ENCODE data around the gene REST. TPM values are rescaled to one million over a fixed set of nuclear protein-coding genes. Genes with fewer than 3 reads are reported as not detected.

REST gene
- total RNA-seq, 1 experiment from 2014 or later, result 98.1 TPM

- H3K9me3 ChIP-seq (ENCODE audit: control insufficient read depth, low read depth, low read length), result no peaks in the 10 kb centered on the region
- Mint-ChIP-seq H3K36me3 (ENCODE audit: insufficient read depth in 1 of 3, low read depth in 3 of 3) (peaks cover 10 to 16% (median 13%) of the 10 kb centered on the region in 3 experiments), H3K4me3 (peak overlapping the region; percentile 64 to 83), H3K9me3 (peaks cover 0 to 2% of the 10 kb centered on the region in 2 experiments; a peak in 2 of 5 replicates), H3K27me3 (ENCODE audit: low read depth) (peaks cover 39% of the 10 kb centered on the region), H3K4me1 (peaks cover 39 to 56% of the 10 kb centered on the region in 2 experiments), H3K27ac (peak overlapping the region; percentile 57 to 95 (median 93))
- peaks cover 14% of the 10 kb centered on the region; the same call in 1 of the 2 replicates for H3K79me2 ChIP-seq (ENCODE audit: insufficient read depth, low read length)
- no peak overlapping the region for H3K18ac ChIP-seq (ENCODE audit: insufficient read length, low read depth, low read length)
- H4K8ac ChIP-seq (replicated peaks; ENCODE audit: insufficient read length, low read depth, low read length), result no peak overlapping the region
- no peak overlapping the region for H3K14ac ChIP-seq (ENCODE audit: insufficient read depth, low read length)
- TF ChIP-seq, protein P1, sequence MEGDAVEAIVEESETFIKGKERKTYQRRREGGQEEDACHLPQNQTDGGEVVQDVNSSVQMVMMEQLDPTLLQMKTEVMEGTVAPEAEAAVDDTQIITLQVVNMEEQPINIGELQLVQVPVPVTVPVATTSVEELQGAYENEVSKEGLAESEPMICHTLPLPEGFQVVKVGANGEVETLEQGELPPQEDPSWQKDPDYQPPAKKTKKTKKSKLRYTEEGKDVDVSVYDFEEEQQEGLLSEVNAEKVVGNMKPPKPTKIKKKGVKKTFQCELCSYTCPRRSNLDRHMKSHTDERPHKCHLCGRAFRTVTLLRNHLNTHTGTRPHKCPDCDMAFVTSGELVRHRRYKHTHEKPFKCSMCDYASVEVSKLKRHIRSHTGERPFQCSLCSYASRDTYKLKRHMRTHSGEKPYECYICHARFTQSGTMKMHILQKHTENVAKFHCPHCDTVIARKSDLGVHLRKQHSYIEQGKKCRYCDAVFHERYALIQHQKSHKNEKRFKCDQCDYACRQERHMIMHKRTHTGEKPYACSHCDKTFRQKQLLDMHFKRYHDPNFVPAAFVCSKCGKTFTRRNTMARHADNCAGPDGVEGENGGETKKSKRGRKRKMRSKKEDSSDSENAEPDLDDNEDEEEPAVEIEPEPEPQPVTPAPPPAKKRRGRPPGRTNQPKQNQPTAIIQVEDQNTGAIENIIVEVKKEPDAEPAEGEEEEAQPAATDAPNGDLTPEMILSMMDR (conservative IDR thresholded peaks at IDR 0.05), result no peak
- H3K4ac ChIP-seq (ENCODE audit: low read depth, low read length), result no peak overlapping the region
- H3K4me2 ChIP-seq (ENCODE audit: insufficient read depth, insufficient read length, low read length), result peak overlapping the region; percentile 81
- H2BK12ac ChIP-seq (ENCODE audit: insufficient read length, low read depth, low read length), result no peak overlapping the region
- H2BK5ac ChIP-seq (ENCODE audit: insufficient read length, low read length), result no peak overlapping the region
- H2BK20ac ChIP-seq (ENCODE audit: low read depth, low read length, poor library complexity, severe bottlenecking), result no peak overlapping the region
- no peak overlapping the region for H3K56ac ChIP-seq (ENCODE audit: insufficient read length, low read depth, low read length)
- H3K23me2 ChIP-seq (ENCODE audit: insufficient read length, low read depth, low read length, poor library complexity, severe bottlenecking), result peaks cover 16% of the 10 kb centered on the region
- no peaks in the 10 kb centered on the region; the same call in 1 of the 2 replicates for H3K27me3 ChIP-seq (ENCODE audit: insufficient read depth, low read length)
- H3K23ac ChIP-seq (ENCODE audit: insufficient read length, low read depth, low read length), result no peak overlapping the region
- no peak overlapping the region for H2BK120ac ChIP-seq (ENCODE audit: low read depth, low read length, poor library complexity, severe bottlenecking)
- H3K9ac ChIP-seq (ENCODE audit: extremely low read depth, insufficient read length, low read length), result no peak overlapping the region
- H2AK5ac ChIP-seq (ENCODE audit: insufficient read length, low read length), result no peak overlapping the region
- H4K5ac ChIP-seq (ENCODE audit: insufficient read length, low read depth, low read length), result no peak overlapping the region
- peak; percentile 63 for DNase-seq
- H4K91ac ChIP-seq (ENCODE audit: insufficient read length, low read depth, low read length), result no peak overlapping the region
- no CpG with 5 or more reads among the region's 19 CpGs for WGBS (ENCODE audit: extremely low coverage, insufficient read length, low lambda C conversion rate)
- no peaks in the 10 kb centered on the region for H3K79me1 ChIP-seq (ENCODE audit: insufficient read depth, low read depth, low read length, poor library complexity, severe bottlenecking)
- peaks cover 6% of the 10 kb centered on the region; the same call in 1 of the 2 replicates for H3K4me1 ChIP-seq (ENCODE audit: insufficient read depth, low read length)
- H3T11ph ChIP-seq (ENCODE audit: low read length), result no peak overlapping the region
- no peaks in the 10 kb centered on the region for H4K20me1 ChIP-seq (ENCODE audit: control insufficient read depth, insufficient read depth, insufficient read length)
- H3K27ac ChIP-seq (ENCODE audit: insufficient read length, low read depth, low read length), result no peak overlapping the region
- no peak overlapping the region for H2BK15ac ChIP-seq (ENCODE audit: low read depth, low read length)
- H2AFZ ChIP-seq (ENCODE audit: low read length), result no peak overlapping the region
Measured at GRCh38 chr4:56906489-56907393, 959 bp upstream of the REST start.

All from H9 (cell line).